Measurements from ENCODE around the gene BAG1. TPM values are rescaled to one million over a fixed set of nuclear protein-coding genes. Genes with fewer than 3 reads are reported as not detected.
A peak's percentile ranks its signal among the peaks of the same experiment; 100 is the strongest.

Gene BAG1
- total and polyA plus RNA-seq, 2 of the 13 experiments (the other 11 are each of a cell fraction or from before 2014, with no cell fraction given): 23.1 to 59.5 TPM

- peaks cover 4 to 40% of the 10 kb centered on the region in 2 experiments for H3K36me3 ChIP-seq (replicated peaks in 1 of 2; ENCODE audit: control insufficient read depth in 1 of 2, insufficient read depth in 2 of 2, low read length in 2 of 2)
- intact Hi-C loops (cut with micrococcal nuclease; ENCODE audit: unreplicated experiment) (no loop called here), in situ Hi-C loops (cut with HindIII; ENCODE audit: extremely low pct_ligation_motif_present, low pct_unique_long_range_greater_than_20kb) (no loop called here)
- H4K20me1 ChIP-seq (ENCODE audit: insufficient read depth, low read length): no peaks in the 10 kb centered on the region
- peak overlapping the region; percentile 37 for H3K27ac ChIP-seq (ENCODE audit: extremely low read length, insufficient read depth, low read length)
- ChIA-PET CTCF (ENCODE audit: low intra/inter-chr PET ratio, low total read pairs) (interaction anchor here (1.3 kb wide), 1 partner anchor 36 kb away, joined by 4 read pairs; no protein-coding TSS in a partner anchor), POLR2A (interaction anchor here (1.7 kb wide), 1 partner anchor 21 kb away, joined by 5 read pairs; no protein-coding TSS in a partner anchor)
- H3K9ac ChIP-seq (ENCODE audit: insufficient read depth, low read depth, low read length): peak overlapping the region; percentile 91
- peak overlapping the region; percentile 82 to 93 (median 82) for H3K4me3 ChIP-seq (replicated peaks in 1 of 3; ENCODE audit: insufficient read depth in 1 of 3, low read depth in 2 of 3, low read length in 3 of 3)
- peaks cover 30% of the 10 kb centered on the region for H3K4me1 ChIP-seq (ENCODE audit: insufficient read depth, low read length)
- peak overlapping the region; percentile 95 for H3K4me2 ChIP-seq (ENCODE audit: low read depth, low read length)
- H3K9me3 ChIP-seq (ENCODE audit: low read length): no peaks in the 10 kb centered on the region
- H3K79me2 ChIP-seq (ENCODE audit: insufficient read depth, low read length): peaks cover 37% of the 10 kb centered on the region
- H3K27me3 ChIP-seq (ENCODE audit: control insufficient read depth in 1 of 2, insufficient read depth in 2 of 2, low read length in 2 of 2): no peaks in the 10 kb centered on the region; a peak in 1 of 5 replicates
- no peak overlapping the region for H2AFZ ChIP-seq (ENCODE audit: low read length)
- FAIRE-seq (no peak), DNase-seq (ENCODE audit: low spot score) (no peak), ATAC-seq (peak; percentile 6)
- WGBS (ENCODE audit: low lambda C conversion rate): 6% methylated on average over 13 of the region's 13 CpGs
- TSS peak; percentile 56 for BruUV-seq (replicated peaks)
- TF ChIP-seq ZNF546 (CRISPR knock-in tag; conservative IDR thresholded peaks at IDR 0.05): 0 out of 2 replicates have a peak, but pooled peaks have one; percentile 11
- TF ChIP-seq ZNF24 (IDR thresholded peaks at IDR 0.05): no peak
- TF ChIP-seq, protein P1, sequence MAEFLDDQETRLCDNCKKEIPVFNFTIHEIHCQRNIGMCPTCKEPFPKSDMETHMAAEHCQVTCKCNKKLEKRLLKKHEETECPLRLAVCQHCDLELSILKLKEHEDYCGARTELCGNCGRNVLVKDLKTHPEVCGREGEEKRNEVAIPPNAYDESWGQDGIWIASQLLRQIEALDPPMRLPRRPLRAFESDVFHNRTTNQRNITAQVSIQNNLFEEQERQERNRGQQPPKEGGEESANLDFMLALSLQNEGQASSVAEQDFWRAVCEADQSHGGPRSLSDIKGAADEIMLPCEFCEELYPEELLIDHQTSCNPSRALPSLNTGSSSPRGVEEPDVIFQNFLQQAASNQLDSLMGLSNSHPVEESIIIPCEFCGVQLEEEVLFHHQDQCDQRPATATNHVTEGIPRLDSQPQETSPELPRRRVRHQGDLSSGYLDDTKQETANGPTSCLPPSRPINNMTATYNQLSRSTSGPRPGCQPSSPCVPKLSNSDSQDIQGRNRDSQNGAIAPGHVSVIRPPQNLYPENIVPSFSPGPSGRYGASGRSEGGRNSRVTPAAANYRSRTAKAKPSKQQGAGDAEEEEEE (CRISPR knock-in tag; IDR thresholded peaks at IDR 0.05; ENCODE audit: borderline replicate concordance): 0 out of 2 replicates have a peak, but pooled peaks have one; percentile 40
- no peak for TF ChIP-seq BCL3 (CRISPR knock-in tag; IDR thresholded peaks at IDR 0.05)
- TF ChIP-seq ZNF639 (CRISPR knock-in tag; conservative IDR thresholded peaks at IDR 0.05): no peak
- TF ChIP-seq, protein P2, sequence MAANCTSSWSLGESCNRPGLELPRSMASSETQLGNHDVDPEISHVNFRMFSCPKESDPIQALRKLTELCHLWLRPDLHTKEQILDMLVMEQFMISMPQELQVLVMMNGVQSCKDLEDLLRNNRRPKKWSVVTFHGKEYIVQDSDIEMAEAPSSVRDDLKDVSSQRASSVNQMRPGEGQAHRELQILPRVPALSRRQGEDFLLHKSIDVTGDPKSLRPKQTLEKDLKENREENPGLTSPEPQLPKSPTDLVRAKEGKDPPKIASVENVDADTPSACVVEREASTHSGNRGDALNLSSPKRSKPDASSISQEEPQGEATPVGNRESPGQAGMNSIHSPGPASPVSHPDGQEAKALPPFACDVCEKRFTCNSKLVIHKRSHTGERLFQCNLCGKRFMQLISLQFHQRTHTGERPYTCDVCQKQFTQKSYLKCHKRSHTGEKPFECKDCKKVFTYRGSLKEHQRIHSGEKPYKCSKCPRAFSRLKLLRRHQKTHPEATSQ (CRISPR knock-in tag; IDR thresholded peaks at IDR 0.05; ENCODE audit: borderline replicate concordance): 0 out of 2 replicates have a peak, but pooled peaks have one; percentile 5
Observed at GRCh38 chr9:33265211-33265865, 830 bp upstream of the BAG1 start.

Measured in HepG2 (cell line).